ENCODE measurements around the gene C5orf47.
A peak's percentile ranks its signal among the peaks of the same experiment; 100 is the strongest.
"Not testable (repeated sequence)": the region's sequence is repeated elsewhere in the genome, so short reads cannot be mapped to it uniquely, and the experiment has no call there.

The C5orf47 gene

DNA sequence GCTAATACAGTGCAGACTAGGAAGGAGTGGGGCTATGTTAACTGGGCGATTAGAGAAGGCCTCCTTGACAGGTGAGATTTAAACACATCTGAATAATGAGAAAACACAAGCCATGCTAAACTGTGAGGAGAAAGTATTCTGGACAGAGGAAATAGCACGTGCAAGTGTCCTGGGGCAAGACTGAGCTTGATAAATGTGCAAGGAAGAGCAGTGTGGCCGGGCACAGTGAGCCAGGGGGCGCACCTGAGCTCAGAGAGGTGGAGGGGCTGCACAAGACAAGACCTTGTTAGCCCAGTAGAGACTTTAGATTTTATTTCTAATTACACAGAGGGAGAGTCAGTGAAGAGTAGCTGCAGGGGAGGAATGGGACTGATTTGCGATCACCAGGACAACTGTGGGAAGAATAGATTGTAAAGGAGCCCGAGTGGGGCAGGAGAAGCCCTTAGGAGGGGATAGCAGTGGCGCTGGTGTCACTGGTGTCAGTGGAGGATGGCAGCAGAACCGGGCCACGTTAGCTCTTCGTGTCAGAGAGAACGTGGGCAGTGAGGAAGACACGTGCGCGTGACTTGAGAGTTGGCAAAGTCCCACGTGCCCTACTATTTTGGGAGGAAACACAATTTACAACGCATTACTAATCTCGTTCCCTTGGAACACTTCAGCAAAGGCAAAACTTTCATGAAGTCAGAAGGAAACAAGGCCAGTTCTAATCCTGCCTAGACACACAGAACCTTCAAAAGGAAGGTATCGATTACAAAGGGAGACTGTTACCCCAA lies 17.9 kb upstream of the C5orf47 start:
- DNase-seq (ENCODE audit: low read depth), result no peak

DNA sequence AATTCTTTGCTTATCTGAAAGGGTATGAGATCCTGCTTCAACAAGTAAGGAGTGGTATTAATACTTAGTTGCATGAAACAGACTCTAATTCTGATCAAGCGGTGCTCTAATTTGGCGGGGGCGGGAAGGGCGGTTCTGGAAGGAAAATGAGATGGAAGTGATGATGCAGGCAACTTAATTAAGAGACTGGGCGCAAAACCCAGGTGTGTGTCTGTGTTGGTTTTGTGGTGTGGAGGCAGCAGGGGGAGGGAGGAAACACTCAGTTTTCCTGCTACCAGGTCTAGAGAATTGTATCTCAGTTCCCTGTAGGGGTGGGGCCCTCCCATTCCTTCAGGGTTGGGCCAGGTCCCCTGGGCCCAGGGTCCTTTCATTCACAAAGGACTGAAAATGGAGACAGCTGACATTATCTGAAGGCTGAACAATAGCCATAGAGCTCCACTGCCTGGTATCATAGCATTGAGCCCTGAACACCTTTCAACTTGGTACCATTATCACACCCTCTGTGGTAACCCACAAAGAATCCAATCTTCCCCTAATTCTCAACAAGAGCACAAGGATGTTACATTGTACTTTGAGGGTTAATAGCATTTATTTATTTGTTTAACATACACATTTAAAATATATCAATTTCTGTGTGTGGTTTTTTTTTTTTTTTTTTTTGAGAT lies 17.2 kb upstream of the C5orf47 start:
- no peak for DNase-seq (ENCODE audit: low read depth)

DNA sequence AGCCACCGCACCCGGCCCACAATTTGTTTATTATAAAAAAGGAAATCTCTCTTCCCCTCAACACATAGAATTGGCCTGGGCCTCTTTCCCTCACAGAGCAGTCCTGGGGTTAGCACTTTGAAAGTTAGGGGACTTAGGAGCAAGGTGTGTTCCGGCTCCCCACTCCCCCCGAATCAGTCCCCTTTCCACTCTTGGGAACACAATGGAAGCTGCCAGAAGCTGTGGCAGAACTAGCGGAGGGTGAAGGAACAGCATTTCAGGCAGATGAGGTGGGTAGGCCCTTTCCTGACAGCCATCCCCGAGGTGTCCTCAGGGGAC lies 16.4 kb upstream of the C5orf47 start:
- DNase-seq (ENCODE audit: low read depth), result no peak

DNA sequence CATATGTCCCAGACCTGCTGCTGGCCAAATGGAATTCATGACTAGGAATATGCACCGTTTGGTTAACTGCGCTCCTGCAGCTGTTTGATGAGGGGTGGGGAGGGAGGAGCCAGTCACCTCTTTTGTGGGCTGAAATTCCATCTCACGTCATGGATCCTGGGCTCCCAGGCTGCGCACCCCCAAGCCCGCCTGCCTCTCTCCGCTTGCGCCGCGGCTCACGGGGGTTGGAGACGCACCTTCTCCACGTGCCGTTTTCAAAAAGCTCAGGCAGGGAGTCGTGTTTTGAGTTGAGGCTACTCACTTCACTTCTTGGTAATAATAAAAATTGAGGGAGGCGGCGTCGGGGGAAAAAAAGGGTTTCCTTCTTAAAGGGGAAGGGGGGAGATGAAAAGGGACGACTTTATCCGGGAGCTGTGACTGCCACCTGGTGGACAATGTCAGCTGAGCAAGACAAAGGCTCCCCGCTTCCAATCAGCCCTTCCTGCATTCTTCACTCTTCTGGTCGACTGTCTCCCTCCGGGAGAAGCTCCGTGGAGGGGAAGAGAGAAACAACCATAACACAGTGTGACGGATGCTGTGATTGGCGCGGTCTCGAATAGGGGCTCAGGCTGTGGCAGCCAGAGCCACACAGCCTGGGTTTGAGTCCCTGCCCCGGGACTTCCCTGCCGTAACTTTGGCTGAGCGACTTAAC lies 15.9 kb upstream of the C5orf47 start:
- DNase-seq (ENCODE audit: low read depth), result peak; percentile 61

DNA sequence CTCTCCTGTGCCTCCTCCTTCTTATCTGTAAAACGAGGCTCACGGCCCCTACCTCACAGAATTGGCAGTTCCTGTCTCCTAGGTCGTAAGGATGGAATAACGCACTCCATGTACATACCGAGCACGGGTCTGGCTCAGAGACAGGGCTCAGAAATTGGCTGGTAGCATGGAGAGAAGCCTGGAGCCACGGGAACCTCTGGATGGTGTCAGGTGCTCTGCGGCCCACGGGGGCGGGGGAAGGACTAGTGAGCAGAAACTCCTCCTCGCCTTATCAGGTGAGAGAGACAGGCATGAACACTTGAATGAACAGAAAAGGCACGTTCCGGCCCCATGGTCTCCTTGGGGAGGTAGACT lies 15.4 kb upstream of the C5orf47 start:
- no peak for DNase-seq (ENCODE audit: low read depth)

DNA sequence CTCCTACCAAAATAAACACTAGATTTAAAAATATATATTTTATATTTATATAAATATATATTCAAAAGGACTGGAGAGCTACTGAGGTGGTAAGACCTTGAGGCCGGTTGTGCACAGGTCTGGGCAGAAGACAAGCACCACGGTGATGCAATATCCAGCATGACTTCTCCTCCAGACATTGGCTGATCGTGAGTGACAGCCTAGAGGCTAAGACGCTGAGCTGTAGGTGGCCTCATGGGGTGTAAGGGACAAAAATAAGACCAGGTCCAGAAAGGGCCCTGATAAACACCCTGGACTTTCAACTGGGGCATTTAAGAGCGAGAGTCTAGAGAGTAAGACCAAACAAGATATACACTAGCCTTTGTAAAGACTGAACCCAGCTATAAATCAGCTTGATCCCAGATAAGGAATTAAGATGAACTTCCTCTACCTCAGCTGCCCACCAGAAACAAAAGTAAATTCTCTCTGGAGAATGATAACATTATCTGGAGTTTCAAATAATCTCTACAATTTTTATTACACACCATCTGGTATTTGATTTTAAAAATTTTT lies 14.2 kb upstream of the C5orf47 start:
- DNase-seq (ENCODE audit: low read depth), result no peak

DNA sequence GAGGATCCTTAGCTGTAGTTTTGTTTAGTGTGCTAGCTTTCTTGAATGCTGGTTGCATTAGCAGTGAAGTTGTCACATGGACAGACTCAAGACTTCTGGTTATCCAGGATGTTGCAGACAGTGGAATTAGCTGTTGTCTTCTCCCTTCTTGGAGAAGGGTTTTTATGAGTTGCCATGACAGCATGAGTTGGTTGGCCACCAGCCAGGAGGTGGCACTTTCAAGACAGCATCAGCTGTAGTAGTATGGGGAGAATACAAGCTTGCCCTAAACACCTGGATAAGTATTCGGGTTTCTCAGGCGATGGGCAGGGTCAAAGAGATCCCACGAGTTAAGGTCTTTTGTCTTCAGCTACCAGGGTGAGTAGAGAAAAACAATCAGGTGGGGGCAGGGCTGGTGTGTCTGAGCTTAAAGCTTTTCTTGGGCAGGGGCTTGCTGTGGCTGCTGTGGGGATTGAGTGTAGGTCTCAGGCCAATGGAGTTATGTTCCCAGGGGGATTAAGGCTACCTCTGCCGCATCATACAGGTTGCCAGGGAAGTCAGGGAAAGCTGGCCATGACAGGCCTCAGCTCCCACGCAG lies 7.7 kb upstream of the C5orf47 start:
- no peak for DNase-seq (ENCODE audit: low read depth)

DNA sequence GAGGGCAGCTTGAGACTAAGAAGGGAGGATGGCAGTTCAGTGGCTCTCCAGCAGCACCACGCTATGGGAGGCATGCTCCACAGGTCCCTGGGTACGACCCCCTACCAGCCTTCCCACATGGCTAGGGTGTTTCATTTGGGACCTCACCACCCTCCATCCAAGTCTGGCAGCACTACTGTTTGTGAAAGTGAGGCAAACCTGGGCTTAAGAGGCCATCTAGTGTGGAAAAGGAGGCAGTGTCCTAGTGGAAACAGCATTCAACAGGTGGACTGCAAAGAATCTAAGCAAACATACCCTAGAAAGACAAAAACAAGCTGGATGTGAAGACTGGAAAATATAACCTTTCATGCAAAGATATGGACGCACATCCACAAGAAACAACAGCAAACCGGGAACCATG lies 4.8 kb upstream of the C5orf47 start:
- DNase-seq (ENCODE audit: low read depth), result no peak

DNA sequence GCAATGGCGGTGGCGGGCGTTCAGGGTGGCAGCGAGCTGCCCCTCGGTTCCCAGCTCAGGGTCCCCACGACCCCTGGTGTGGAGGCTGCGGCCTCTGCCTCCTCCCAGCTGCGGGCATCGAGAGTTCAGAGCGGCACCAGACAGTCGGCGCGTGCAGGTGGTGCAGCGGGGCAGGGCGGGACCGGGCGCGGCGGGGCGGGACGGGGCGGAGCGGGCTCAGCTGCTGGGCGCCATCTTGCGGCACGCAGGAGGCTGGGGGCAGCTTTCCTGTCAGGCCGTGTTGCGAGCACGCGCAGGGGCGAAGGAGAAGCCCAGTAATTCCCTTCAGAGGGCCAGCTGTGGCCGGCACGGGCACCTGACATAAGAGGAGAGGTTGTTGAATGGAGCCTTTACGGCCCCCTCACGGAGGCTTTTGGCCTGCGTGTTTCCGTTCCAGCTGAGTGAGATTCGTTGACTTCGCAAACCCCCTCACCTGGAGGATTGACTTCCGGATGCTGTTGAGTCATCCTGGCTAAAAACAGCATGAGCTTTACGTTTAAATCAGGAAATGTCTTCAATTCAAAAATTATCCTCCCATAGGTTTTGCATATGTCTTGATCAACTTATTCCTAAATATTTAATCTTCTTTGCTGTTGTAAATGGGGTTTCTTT lies 587 bp downstream of the C5orf47 start:
- no peak for DNase-seq (ENCODE audit: low read depth)

DNA sequence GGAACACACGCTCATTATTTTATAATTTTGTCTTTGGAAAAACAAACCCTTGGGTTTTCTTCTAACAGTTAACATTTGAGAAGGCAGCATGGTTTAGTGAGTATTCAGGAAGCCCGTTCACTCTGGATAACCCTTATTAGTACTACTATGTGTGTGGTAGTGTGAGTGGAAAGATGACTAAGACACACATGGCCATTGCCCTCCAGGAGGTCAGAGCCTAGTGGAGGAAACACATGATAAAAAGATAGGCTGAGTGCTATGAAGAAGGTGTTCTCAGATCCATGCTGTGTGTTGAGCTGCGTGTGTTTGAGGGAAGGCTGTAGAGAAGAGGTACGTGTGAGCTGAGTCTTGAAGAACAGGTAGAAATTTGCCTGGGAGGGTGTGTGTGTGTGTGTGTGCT lies 8.4 kb downstream of the C5orf47 start:
- no peak for DNase-seq (ENCODE audit: low read depth)

DNA sequence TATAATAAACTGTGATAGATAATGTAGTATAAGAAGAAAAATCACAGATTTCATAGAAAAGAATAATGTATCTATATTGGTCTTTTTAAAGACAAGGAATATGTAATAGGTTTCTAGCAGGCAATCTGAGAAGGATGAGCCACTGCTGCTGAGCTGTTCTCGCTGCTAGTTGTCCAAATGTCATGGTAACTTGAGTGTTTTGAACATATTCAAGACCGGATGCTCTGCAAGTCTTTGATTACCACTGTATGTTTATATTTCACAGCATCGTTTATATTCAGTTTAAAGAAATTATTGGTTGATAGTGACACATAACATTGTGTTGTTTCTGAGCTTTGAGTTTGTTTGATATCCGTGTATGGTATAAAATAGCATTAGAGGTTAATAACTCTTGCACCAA lies 9.6 kb downstream of the C5orf47 start:
- no peak for DNase-seq (ENCODE audit: low read depth)

DNA sequence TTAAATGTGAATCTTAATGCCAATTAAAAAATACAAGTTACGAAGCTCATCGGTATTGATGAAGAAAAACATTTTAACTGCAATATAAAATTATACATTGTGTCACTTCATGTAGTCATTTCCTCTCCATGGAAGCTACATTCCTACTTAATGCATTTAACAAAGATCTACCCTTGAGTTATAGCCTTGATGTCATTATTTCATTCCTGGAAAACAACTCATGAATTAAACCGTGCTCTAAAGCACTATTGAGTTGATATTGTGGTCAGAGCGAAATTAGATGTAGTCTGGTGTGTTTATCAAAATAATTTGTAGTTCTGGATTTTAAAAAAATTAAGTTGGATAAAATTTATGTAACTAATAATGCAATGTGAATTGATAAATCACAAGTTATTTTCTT lies 11.1 kb downstream of the C5orf47 start:
- no peak for DNase-seq (ENCODE audit: low read depth)

DNA sequence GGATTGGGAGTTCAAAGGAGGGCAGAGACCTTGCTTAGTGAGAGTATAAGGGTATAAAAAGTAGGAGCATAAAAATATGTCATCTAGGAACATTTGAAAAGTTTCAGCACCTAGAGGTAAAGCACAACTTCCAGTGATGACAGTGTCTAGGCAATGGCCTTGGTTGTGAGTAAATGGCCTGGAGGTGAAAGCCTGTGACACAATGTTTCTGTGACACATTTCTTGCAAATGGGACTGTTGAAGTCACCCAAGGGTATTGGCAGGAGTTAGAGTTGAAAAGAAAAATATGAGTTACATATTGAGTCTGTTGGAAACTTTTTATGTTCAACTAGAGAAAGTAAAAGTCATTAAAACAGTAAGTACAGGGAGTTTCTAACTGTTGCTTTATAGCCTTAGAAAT lies 14.8 kb downstream of the C5orf47 start:
- DNase-seq (ENCODE audit: low read depth), result no peak

DNA sequence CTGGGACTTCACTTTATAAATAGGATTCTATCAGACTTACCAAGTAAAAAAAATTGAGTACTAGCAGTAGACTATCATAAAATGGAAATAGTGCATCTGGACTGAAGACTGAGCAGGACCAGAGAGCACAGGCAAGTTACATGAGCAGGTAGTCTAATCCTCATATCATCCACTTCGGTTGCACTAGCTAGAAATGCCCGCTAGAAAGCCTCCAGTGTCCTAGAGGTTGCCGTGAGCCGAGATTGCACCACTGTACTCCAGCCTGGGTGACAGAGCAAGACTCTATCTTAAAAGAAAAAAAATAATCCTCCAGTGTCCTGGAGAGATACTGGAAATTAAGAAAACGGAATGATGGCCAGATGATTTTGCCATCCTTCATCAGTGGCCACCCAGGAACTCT lies 20.0 kb downstream of the C5orf47 start:
- DNase-seq (ENCODE audit: low read depth), result no peak

DNA sequence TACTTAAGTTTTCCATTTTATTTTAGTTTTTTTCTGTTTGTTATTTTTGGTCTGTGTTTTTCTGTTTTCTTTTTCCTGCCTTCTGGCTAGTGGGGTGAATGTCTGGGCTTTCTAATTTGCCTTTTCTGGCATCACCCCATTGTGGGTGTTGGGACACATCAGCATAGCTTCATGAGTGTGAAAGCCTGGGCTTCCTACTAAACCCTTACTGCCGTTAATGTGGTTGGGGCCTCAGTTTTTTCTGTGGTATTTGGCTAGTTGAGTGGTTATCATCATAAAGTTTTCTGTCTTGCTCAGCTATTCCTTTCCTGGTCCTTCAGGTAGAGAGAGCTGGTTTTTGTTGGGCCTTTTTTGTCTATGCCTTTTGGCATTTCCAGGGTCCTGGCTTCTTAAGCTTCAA lies 21.4 kb downstream of the C5orf47 start:
- DNase-seq (ENCODE audit: low read depth), result no peak

DNA sequence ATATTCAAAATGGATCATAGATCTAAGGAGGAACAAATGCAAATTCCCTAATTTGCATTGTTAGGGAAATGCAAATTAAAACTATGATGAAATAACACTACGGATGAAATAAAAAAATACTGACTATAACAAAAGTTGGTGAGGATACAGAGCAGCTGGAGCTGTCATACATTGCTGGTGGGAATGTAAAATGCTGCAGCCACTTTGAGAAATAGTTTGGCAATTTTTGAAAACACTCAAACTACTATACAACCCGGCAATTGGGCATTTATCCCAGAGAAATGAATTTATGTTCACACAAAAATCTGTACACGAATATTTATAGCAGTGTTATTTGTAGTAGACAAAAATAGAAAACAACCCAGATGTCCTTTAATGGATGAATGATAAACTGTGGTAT lies 22.5 kb downstream of the C5orf47 start:
- no peak for DNase-seq (ENCODE audit: low read depth)

DNA sequence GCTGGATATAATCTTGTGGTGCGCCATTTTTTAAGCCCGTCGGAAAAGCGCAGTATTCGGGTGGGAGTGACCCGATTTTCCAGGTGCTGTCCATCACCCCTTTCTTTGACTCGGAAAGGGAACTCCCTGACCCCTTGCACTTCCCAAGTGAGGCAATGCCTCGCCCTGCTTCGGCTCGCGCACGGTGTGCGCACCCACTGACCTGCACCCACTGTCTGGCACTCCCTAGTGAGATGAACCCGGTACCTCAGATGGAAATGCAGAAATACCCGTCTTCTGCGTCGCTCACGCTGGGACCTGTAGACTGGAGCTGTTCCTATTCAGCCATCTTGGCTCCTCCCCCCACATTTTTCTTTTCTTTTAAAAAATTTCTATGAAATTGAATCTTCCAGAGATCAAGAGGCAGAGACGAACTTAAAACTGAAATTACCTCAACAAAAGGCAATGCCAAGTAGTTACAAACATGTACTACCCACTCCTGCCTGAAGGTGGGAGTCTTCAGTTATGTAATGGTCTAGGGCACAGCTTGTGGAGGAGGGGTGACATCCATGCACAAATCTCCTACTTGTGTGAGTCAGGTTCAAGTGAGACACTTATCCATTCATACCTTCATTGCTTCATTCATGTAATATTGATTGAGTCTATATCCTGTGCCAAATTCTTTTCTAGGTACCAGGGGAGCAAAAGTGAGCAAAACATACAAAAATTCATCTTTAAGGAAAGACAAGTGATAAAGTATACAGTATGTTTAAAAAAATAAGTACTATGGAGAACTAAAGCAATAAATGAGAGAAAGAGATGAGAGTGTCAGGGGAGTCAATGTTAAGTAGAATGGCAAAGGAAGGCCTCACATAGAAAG lies 31.3 kb downstream of the C5orf47 start:
- DNase-seq (ENCODE audit: low read depth), result not testable (repeated sequence)

DNA sequence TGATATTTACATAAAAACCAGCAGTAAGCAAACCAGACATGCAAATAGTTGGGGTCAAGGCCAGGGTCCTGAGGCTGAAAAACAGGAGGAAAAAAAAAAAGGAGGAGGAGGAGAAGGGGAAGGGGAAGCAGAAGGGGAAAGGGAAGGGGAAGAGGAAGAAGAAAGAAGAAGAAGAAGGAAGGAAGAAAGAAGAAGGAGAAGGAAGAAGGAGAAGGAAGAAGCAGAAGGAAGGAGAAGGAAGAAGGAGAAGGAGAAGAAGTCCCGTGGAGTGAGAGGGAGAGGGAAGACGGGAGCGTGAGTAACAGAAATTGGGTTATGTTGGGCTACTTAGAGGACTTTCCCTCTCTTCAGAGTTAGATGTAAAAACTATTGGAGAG lies 31.9 kb downstream of the C5orf47 start:
- no peak for DNase-seq (ENCODE audit: low read depth)

DNA sequence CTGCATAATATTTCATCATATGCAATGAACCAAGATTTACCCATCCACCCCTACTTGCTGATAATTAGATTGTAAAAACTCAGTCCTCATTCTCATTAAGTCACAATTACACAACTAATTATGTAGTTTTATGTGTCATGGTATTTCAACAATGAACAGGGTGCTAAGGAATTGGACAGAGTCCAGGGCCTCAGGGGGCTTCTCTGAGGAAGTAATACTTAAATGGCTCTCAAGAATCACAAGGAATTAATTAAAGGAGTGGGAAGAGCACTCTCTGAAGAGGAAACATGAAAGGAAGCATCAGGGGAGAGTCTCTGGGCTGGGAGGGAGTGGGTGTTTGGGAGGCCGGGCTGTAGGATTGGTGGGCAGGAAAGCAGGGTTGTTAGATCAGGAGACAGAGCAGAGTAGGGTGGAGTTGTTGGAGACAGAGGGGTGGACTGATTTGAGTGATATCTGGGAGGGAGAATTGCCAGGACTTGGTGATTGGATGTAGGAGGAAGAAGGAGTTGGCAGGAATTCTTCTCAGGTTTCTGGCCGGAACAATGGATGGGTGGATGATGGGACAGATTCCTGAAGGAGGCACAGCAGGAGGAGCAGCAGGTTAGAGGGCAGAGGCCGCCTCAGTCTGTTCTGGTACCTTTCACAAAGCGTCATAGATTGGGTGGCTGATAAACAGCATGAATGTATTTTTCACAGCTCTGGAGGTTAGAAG lies 33.6 kb downstream of the C5orf47 start:
- no peak for DNase-seq (ENCODE audit: low read depth)

DNA sequence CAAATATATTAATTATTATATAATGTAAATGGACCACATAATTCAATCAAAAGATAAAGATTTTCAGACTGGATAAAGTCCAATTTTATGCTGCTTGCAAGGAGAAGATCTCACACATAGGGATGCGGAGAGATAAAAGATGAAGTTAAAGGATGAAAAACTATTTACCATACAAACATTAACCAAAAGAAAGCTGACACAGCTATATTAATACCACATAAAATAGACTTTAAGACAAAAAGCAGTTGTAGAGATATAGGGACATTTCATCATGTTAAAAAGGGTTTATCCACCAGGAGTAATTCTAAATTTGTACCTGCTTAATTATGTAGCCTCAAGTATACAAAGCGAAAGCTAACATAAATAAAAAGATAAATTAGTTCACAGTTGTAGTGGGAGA lies 41.3 kb downstream of the C5orf47 start:
- no peak for DNase-seq (ENCODE audit: low read depth)

Data from stimulated activated CD4-positive, alpha-beta T cell treated with anti-CD3 and anti-CD28 coated beads, Interleukin-2, amount 100 ng/mL, for 4 hours (primary cell).